Measurements from ENCODE around the gene GATAD2A. TPM values are rescaled to one million over a fixed set of nuclear protein-coding genes. Genes with fewer than 3 reads are reported as not detected.

Gene GATAD2A
- total and polyA plus RNA-seq, 9 of the 15 experiments (the other 6 are each of a cell fraction or from before 2014, with no cell fraction given), result 2.4 to 226 (median 44.2) TPM

- no peak for TF ChIP-seq ARID3A (IDR thresholded peaks at IDR 0.05; ENCODE audit: borderline replicate concordance, low read depth, low read length)
- TF ChIP-seq IRF1 (CRISPR knock-in tag; IDR thresholded peaks at IDR 0.05; ENCODE audit: borderline replicate concordance), result no peak
- TF ChIP-seq RNF219 (CRISPR knock-in tag; IDR thresholded peaks at IDR 0.05), result no peak
- no peak for TF ChIP-seq ZNF609 (CRISPR knock-in tag; IDR thresholded peaks at IDR 0.05; ENCODE audit: borderline replicate concordance)
- TF ChIP-seq YBX1 (IDR thresholded peaks at IDR 0.05), result no peak
- peak; percentile 95; the same call in 1 of the 2 replicates for TF ChIP-seq FOXK1 (CRISPR knock-in tag; IDR thresholded peaks at IDR 0.05; ENCODE audit: borderline replicate concordance)
- TF ChIP-seq TFAM (CRISPR knock-in tag; conservative IDR thresholded peaks at IDR 0.05), result no peak
- peak; percentile 65 for TF ChIP-seq NCOR1 (IDR thresholded peaks at IDR 0.05)
- no peak for TF ChIP-seq HSF4 (CRISPR knock-in tag; IDR thresholded peaks at IDR 0.05; ENCODE audit: borderline replicate concordance)
- TF ChIP-seq ZNF717 (CRISPR knock-in tag; IDR thresholded peaks at IDR 0.05), result no peak
- TF ChIP-seq GMEB1 (CRISPR knock-in tag; IDR thresholded peaks at IDR 0.05), result peak; percentile 54
- TF ChIP-seq PHB2 (IDR thresholded peaks at IDR 0.05; ENCODE audit: low read depth), result no peak
- TF ChIP-seq ATF4 (CRISPR knock-in tag; IDR thresholded peaks at IDR 0.05), result no peak
- TF ChIP-seq ZC3H8 (IDR thresholded peaks at IDR 0.05), result no peak
These were observed at the start of gene GATAD2A (continued) for GRCh38 chr19:19404879-19405860.
